ENCODE results near the gene PLRG1. TPM values are rescaled to one million over a fixed set of nuclear protein-coding genes. Genes with fewer than 3 reads are reported as not detected.

The PLRG1 gene
- total and polyA plus RNA-seq, 2 of the 8 experiments (the other 6 are each of a cell fraction or from before 2014, with no cell fraction given) = 63.5 to 108 TPM

DNA sequence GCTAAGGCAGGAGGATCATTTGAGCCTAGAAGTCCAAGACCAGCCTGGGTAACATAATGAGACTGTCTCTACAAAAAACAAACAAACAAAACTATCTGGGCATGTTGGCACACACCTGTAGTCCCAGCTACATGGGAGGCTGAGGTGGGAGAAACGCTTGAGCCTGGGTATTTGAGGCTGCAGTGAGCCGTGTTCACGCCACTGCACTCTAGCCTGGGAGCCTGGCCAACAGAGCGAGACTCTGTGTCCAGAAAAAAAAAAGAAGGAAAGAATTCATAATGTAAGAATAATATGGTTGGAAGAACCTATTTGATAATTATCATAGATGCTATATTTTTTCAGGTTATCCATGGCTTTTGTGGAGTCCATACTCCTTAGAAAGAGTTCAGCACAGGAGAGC lies 32.6 kb downstream of the PLRG1 start:
- no peak overlapping the region for H4K5ac ChIP-seq (ENCODE audit: insufficient read length, low read depth, low read length)
- H3K9me3 ChIP-seq (ENCODE audit: insufficient read depth in 2 of 2, low read depth in 1 of 2, low read length in 1 of 2) = peaks cover 3 to 6% of the 10 kb centered on the region in 2 experiments; a peak in 2 of 4 replicates
- H3K27me3 ChIP-seq (replicated peaks in 1 of 4; ENCODE audit: control insufficient read depth in 3 of 4, extremely low read depth in 1 of 4, insufficient read depth in 3 of 4, low read length in 3 of 4) = no peaks in the 10 kb centered on the region
- no peak overlapping the region for H4K8ac ChIP-seq (ENCODE audit: extremely low read depth, insufficient read depth, low read length)
- DNase-seq (ENCODE audit: low read depth in 1 of 2, low spot score in 2 of 2) (no peak), FAIRE-seq (no peak)
- no peaks in the 10 kb centered on the region for H3K79me2 ChIP-seq (ENCODE audit: control insufficient read depth in 1 of 2, insufficient read depth in 2 of 2, low read length in 2 of 2)
- H2BK120ac ChIP-seq (replicated peaks; ENCODE audit: low read depth, low read length) = no peak overlapping the region
- H2BK12ac ChIP-seq (ENCODE audit: low read depth, low read length) = no peak overlapping the region
- no peaks in the 10 kb centered on the region; a peak in 1 of 7 replicates for H3K4me1 ChIP-seq (replicated peaks in 1 of 4; ENCODE audit: control insufficient read depth in 3 of 4, insufficient read depth in 4 of 4, low read length in 3 of 4)
- no peak overlapping the region for H4K91ac ChIP-seq (replicated peaks; ENCODE audit: insufficient read length, low read length)
- no peak overlapping the region for H2AFZ ChIP-seq (ENCODE audit: low read length)
- H3K14ac ChIP-seq (ENCODE audit: insufficient read length) = no peak overlapping the region
- H3K18ac ChIP-seq (ENCODE audit: extremely low read depth, low read length) = no peak overlapping the region
- no peak overlapping the region for H3K4ac ChIP-seq (replicated peaks; ENCODE audit: insufficient read length, low read depth, low read length)
- ChIA-PET CTCF (ENCODE audit: partially characterized antibody) (interaction anchor here (0.6 to 4.2 kb wide), 7 partner anchors 10 to 432 kb away, joined by 3 to 30 read pairs (median 3); no protein-coding TSS in a partner anchor), POLR2A (ENCODE audit: partially characterized antibody) (interaction anchor here (0.7 kb wide), 1 partner anchor 545 kb away, joined by 3 read pairs; no protein-coding TSS in a partner anchor)
- no peak overlapping the region for H3K4me2 ChIP-seq (ENCODE audit: insufficient read depth in 1 of 2, low read depth in 2 of 2, low read length in 2 of 2)
- no peak overlapping the region for H3K9ac ChIP-seq (replicated peaks in 1 of 4; ENCODE audit: extremely low read depth in 1 of 4, low read depth in 3 of 4, low read length in 3 of 4)
- H2AK5ac ChIP-seq (ENCODE audit: low read depth, low read length) = no peak overlapping the region
- H2BK15ac ChIP-seq (ENCODE audit: low read length) = no peak overlapping the region
- 77% methylated on average over 2 of the region's 4 CpGs; no CpG with 5 or more reads in 1 of the 2 experiments for WGBS, 2 experiments (ENCODE audit: extremely low coverage in 1 of 2, insufficient coverage in 1 of 2, insufficient read length in 1 of 2, insufficient replicate concordance in 2 of 2, low coverage in 1 of 2, low lambda C conversion rate in 2 of 2, missing lambda C conversion rate in 1 of 2)
- no peaks in the 10 kb centered on the region for H3K36me3 ChIP-seq (ENCODE audit: control insufficient read depth in 2 of 4, insufficient read depth in 4 of 4, low read length in 3 of 4)
- no peak overlapping the region for H3K23ac ChIP-seq (ENCODE audit: insufficient read length)
- no peak overlapping the region for H2BK20ac ChIP-seq (ENCODE audit: low read length)
- no peak overlapping the region for H2BK5ac ChIP-seq (ENCODE audit: low read depth, low read length)
- no peaks in the 10 kb centered on the region for H3K79me1 ChIP-seq (ENCODE audit: low read depth, low read length)
- no peaks in the 10 kb centered on the region for H3K23me2 ChIP-seq (ENCODE audit: low read depth, low read length)
- H3K27ac ChIP-seq (ENCODE audit: low read depth, low read length) = no peak overlapping the region
- H4K20me1 ChIP-seq (replicated peaks in 1 of 2; ENCODE audit: control insufficient read depth in 1 of 2, insufficient read depth in 2 of 2, low read length in 2 of 2) = no peaks in the 10 kb centered on the region
- no peak overlapping the region for H3K4me3 ChIP-seq (ENCODE audit: extremely low read depth in 1 of 4, insufficient read depth in 2 of 4, low read depth in 3 of 4, low read length in 4 of 4)
- TF ChIP-seq CHD1 (IDR thresholded peaks at IDR 0.05; ENCODE audit: low read depth, low read length) (no peak), BRCA1 (IDR thresholded peaks at IDR 0.05; ENCODE audit: low read depth, low read length) (no peak), SRF (IDR thresholded peaks at IDR 0.05; ENCODE audit: low read depth, low read length) (no peak), CTBP2 (IDR thresholded peaks at IDR 0.05; ENCODE audit: borderline replicate concordance, insufficient read depth, insufficient read length, low read length) (no peak)
- no peak overlapping the region for H3K56ac ChIP-seq (replicated peaks; ENCODE audit: insufficient read length, low read depth, low read length)

All from H1 (cell line).